Neuronal stem cell (in vitro differentiated cells): ENCODE data around the gene TMEM204.

Source experiments
- DNase-seq: peaks from one replicate; pipeline ENCODE4 v3.0.0-alpha.2; 2013; ENCODE audit warnings: low spot score
- H2AFZ ChIP-seq: one replicate; pipeline ENCODE4 v1.6.1; 2013; ENCODE audit warnings: mild to moderate bottlenecking, low read length, inconsistent platforms
- H2AK5ac ChIP-seq: 2 replicates; pipeline ENCODE4 v1.6.1; 2013; ENCODE audit warnings: low read depth, mild to moderate bottlenecking, inconsistent platforms, low read length, moderate library complexity, mixed read lengths
- H2BK120ac ChIP-seq: 2 replicates; pipeline ENCODE4 v1.6.1; 2013; ENCODE audit warnings: low read depth, mild to moderate bottlenecking, inconsistent platforms, low read length, moderate library complexity, mixed read lengths
- H2BK12ac ChIP-seq: one replicate; pipeline ENCODE4 v1.6.1; 2013; ENCODE audit warnings: low read length, inconsistent platforms
- H2BK15ac ChIP-seq: 2 replicates; pipeline ENCODE4 v1.6.1; 2013; ENCODE audit warnings: mild to moderate bottlenecking, low read length, inconsistent platforms, mixed read lengths
- H2BK5ac ChIP-seq: one replicate; pipeline ENCODE4 v1.6.1; 2013; ENCODE audit warnings: inconsistent platforms, mild to moderate bottlenecking, low read length, moderate library complexity
- H3K14ac ChIP-seq: one replicate; pipeline ENCODE4 v1.6.1; 2013; ENCODE audit warnings: low read length, inconsistent platforms
- H3K18ac ChIP-seq: 2 replicates; pipeline ENCODE4 v1.6.1; 2013; ENCODE audit warnings: low read length, inconsistent platforms
- H3K23ac ChIP-seq: 2 replicates; pipeline ENCODE4 v1.6.1; 2013; ENCODE audit warnings: low read depth, mild to moderate bottlenecking, mixed read lengths, low read length, inconsistent platforms; ENCODE audit not compliant: poor library complexity
- H3K27ac ChIP-seq: replicated peaks from 3 replicates; pipeline ENCODE4 v1.5.1; 2013; ENCODE audit warnings: low read length, inconsistent platforms
- H3K27me3 ChIP-seq, 3 experiments: 2 replicates each; pipeline ENCODE4 v1.6.1; 2013; ENCODE audit warnings: low read length in 3 of 3, mild to moderate bottlenecking in 2 of 3, inconsistent platforms in 1 of 3, low read depth in 1 of 3, mixed read lengths in 1 of 3, moderate library complexity in 1 of 3; ENCODE audit not compliant: control insufficient read depth in 3 of 3, insufficient read depth in 3 of 3
- H3K36me3 ChIP-seq, 2 donors: replicated peaks in 1 of 2; 2 replicates each; pipeline ENCODE4 v1.6.1; 2013; ENCODE audit warnings: low read length in 2 of 2; ENCODE audit not compliant: control insufficient read depth in 2 of 2, insufficient read depth in 2 of 2
- H3K4ac ChIP-seq: 2 replicates; pipeline ENCODE4 v1.6.1; 2013; ENCODE audit warnings: inconsistent platforms, mild to moderate bottlenecking, low read length, moderate library complexity
- H3K4me1 ChIP-seq, 2 donors: 1 replicate in 1 of 2; 2 replicates in 1 of 2; pipeline ENCODE4 v1.6.1; 2013; ENCODE audit warnings: low read length in 2 of 2, low read depth in 1 of 2; ENCODE audit not compliant: control insufficient read depth in 2 of 2, insufficient read depth in 1 of 2
- H3K4me2 ChIP-seq: one replicate; pipeline ENCODE4 v1.6.1; 2013; ENCODE audit warnings: mild to moderate bottlenecking, low read length, inconsistent platforms; ENCODE audit not compliant: insufficient read depth, poor library complexity, severe bottlenecking
- H3K4me3 ChIP-seq, 2 donors: 2 replicates each; pipeline ENCODE4 v1.5.1; 2013; ENCODE audit warnings: low read length in 2 of 2, mild to moderate bottlenecking in 2 of 2, inconsistent platforms in 1 of 2, moderate library complexity in 1 of 2
- H3K79me1 ChIP-seq: one replicate; pipeline ENCODE4 v1.6.1; 2013; ENCODE audit warnings: low read depth, mild to moderate bottlenecking, inconsistent platforms, low read length, moderate library complexity
- H3K9ac ChIP-seq: one replicate; pipeline ENCODE4 v1.6.1; 2013; ENCODE audit warnings: mild to moderate bottlenecking, low read depth, low read length, inconsistent platforms; ENCODE audit not compliant: poor library complexity
- H3K9me3 ChIP-seq, 2 donors: replicated peaks in 1 of 2; 2 replicates each; pipeline versions ENCODE3 to v1.6.1; 2013; ENCODE audit warnings: low read length in 2 of 2, mild to moderate bottlenecking in 2 of 2, inconsistent platforms in 1 of 2, low read depth in 1 of 2, mixed read lengths in 1 of 2, moderate library complexity in 1 of 2; ENCODE audit not compliant: control insufficient read depth in 2 of 2, insufficient read depth in 1 of 2
- H4K8ac ChIP-seq: one replicate; pipeline ENCODE4 v1.6.1; 2013; ENCODE audit warnings: low read depth, mild to moderate bottlenecking, inconsistent platforms, low read length, moderate library complexity
- H4K91ac ChIP-seq: one replicate; pipeline ENCODE4 v1.6.1; 2013; ENCODE audit warnings: low read length, low read depth, mild to moderate bottlenecking, inconsistent platforms; ENCODE audit not compliant: poor library complexity
- WGBS, 2 donors: extraction: QIAGEN DNeasy Blood & Tissue Kit; methylation state at CpG; one replicate each; pipeline ENCODE4 v1.1.7; 2013; ENCODE audit warnings: missing lambda C conversion rate in 2 of 2, mixed read lengths in 1 of 2; ENCODE audit not compliant: insufficient read length in 2 of 2, insufficient replicate concordance in 1 of 2; ENCODE audit errors: extremely low coverage in 2 of 2; 5-methylcytosine and 5-hydroxymethylcytosine counted together

TMEM204 gene

GRCh38 chr16:1580256-1580655, 46.8 kb downstream of the TMEM204 start:
- WGBS, 2 donors: no CpG with 5 or more reads among the region's 12 CpGs
- H2BK15ac ChIP-seq: no peak overlapping the region
- H4K91ac ChIP-seq: no peak overlapping the region
- no peak overlapping the region for H3K14ac ChIP-seq
- no peak overlapping the region for H2AK5ac ChIP-seq
- H3K36me3 ChIP-seq: peaks cover 45 to 82% of the 10 kb centered on the region in 2 donors
- no peak overlapping the region for H3K4me2 ChIP-seq
- no peak overlapping the region for H4K8ac ChIP-seq
- no peak overlapping the region for H3K4me3 ChIP-seq
- no peak overlapping the region for H2BK12ac ChIP-seq
- peaks cover 0 to 13% of the 10 kb centered on the region in 2 donors for H3K4me1 ChIP-seq
- no peak overlapping the region for H3K18ac ChIP-seq
- H2BK120ac ChIP-seq: no peak overlapping the region
- no peak overlapping the region for H2BK5ac ChIP-seq
- H3K9ac ChIP-seq: no peak overlapping the region
- no peak overlapping the region for H3K23ac ChIP-seq
- peaks cover 3 to 10% of the 10 kb centered on the region in 2 donors for H3K9me3 ChIP-seq
- H3K27me3 ChIP-seq: no peaks in the 10 kb centered on the region
- H3K27ac ChIP-seq: no peak overlapping the region
- no peak overlapping the region for H3K4ac ChIP-seq
- no peak overlapping the region for H2AFZ ChIP-seq
- peaks cover 2% of the 10 kb centered on the region for H3K79me1 ChIP-seq
- no peak for DNase-seq

- DNase-seq: no peak
- H3K4me3 ChIP-seq: peak overlapping the region in 1 of 2 donors; percentile 4
- H3K4me2 ChIP-seq: no peak overlapping the region
- no peak overlapping the region for H2AK5ac ChIP-seq
- H3K23ac ChIP-seq: no peak overlapping the region
- H2BK15ac ChIP-seq: no peak overlapping the region
- H3K4ac ChIP-seq: no peak overlapping the region
- H3K14ac ChIP-seq: no peak overlapping the region
- peaks cover 3 to 10% of the 10 kb centered on the region in 2 donors for H3K9me3 ChIP-seq
- no peak overlapping the region for H2BK5ac ChIP-seq
- H2BK12ac ChIP-seq: no peak overlapping the region
- no peak overlapping the region for H2AFZ ChIP-seq
- H3K36me3 ChIP-seq: peaks cover 46 to 80% of the 10 kb centered on the region in 2 donors
- H3K9ac ChIP-seq: no peak overlapping the region
- no peak overlapping the region for H2BK120ac ChIP-seq
- H3K27me3 ChIP-seq: no peaks in the 10 kb centered on the region
- peaks cover 2% of the 10 kb centered on the region for H3K79me1 ChIP-seq
- H3K18ac ChIP-seq: no peak overlapping the region
- no peak overlapping the region for H4K91ac ChIP-seq
- H3K4me1 ChIP-seq: peaks cover 0 to 16% of the 10 kb centered on the region in 2 donors
- H4K8ac ChIP-seq: no peak overlapping the region
- WGBS, 2 donors: no CpG with 5 or more reads among the region's 6 CpGs
- H3K27ac ChIP-seq: no peak overlapping the region
Measured at GRCh38 chr16:1580956-1581355, 47.5 kb downstream of the TMEM204 start.

- no CpG with 5 or more reads among the region's 9 CpGs for WGBS, 2 donors
- H3K4ac ChIP-seq: no peak overlapping the region
- H3K4me2 ChIP-seq: no peak overlapping the region
- H3K23ac ChIP-seq: no peak overlapping the region
- H3K18ac ChIP-seq: no peak overlapping the region
- no peaks in the 10 kb centered on the region for H3K27me3 ChIP-seq
- H2BK120ac ChIP-seq: no peak overlapping the region
- H4K8ac ChIP-seq: no peak overlapping the region
- H2BK15ac ChIP-seq: no peak overlapping the region
- DNase-seq: no peak
- H3K36me3 ChIP-seq: peaks cover 52 to 84% of the 10 kb centered on the region in 2 donors
- H3K27ac ChIP-seq: peak overlapping the region; percentile 22
- H2BK5ac ChIP-seq: no peak overlapping the region
- H3K79me1 ChIP-seq: peaks cover 2% of the 10 kb centered on the region
- no peak overlapping the region for H4K91ac ChIP-seq
- H3K9ac ChIP-seq: peak overlapping the region; percentile 72
- no peak overlapping the region for H2BK12ac ChIP-seq
- peaks cover 2 to 16% of the 10 kb centered on the region in 2 donors for H3K4me1 ChIP-seq
- no peak overlapping the region for H3K4me3 ChIP-seq
- H2AK5ac ChIP-seq: no peak overlapping the region
- H3K14ac ChIP-seq: no peak overlapping the region
- no peak overlapping the region for H2AFZ ChIP-seq
- peaks cover 3 to 7% of the 10 kb centered on the region in 2 donors for H3K9me3 ChIP-seq
Measured at GRCh38 chr16:1581804-1582203, 48.3 kb downstream of the TMEM204 start.

- Histone ChIP-seq H2BK15ac (peak overlapping the region; percentile 47), H3K23ac (no peak overlapping the region), H3K14ac (no peak overlapping the region), H3K36me3 (peaks cover 54 to 85% of the 10 kb centered on the region in 2 donors), H3K9ac (no peak overlapping the region), H2BK120ac (no peak overlapping the region), H2BK5ac (no peak overlapping the region), H3K79me1 (no peaks in the 10 kb centered on the region), H3K27ac (no peak overlapping the region), H3K4me1 (peaks cover 2 to 16% of the 10 kb centered on the region in 2 donors), H2BK12ac (no peak overlapping the region), H4K8ac (no peak overlapping the region), H3K4me2 (no peak overlapping the region), H3K4ac (no peak overlapping the region), H3K9me3 (peaks cover 3 to 6% of the 10 kb centered on the region in 2 donors), H3K27me3 (no peaks in the 10 kb centered on the region), H2AFZ (no peak overlapping the region), H3K18ac (no peak overlapping the region), H2AK5ac (no peak overlapping the region), H4K91ac (no peak overlapping the region), H3K4me3 (peak overlapping the region in 1 of 2 donors; percentile 65)
- no CpG with 5 or more reads among the region's 15 CpGs for WGBS, 2 donors
- DNase-seq: no peak
Measured at GRCh38 chr16:1583180-1583579, 49.7 kb downstream of the TMEM204 start.
